Body of pancreas (tissue), 4 donors: Measurements from ENCODE around the gene NFATC2.

Experiments
- POLR2A ChIP-seq, 3 donors: fragments of 450-650 bp; IDR thresholded peaks; one replicate each; pipeline ENCODE4 v1.6.1; 2016; ENCODE audit warnings: antibody characterized with exemption in 3 of 3, mild to moderate bottlenecking in 2 of 3
- TF ChIP-seq, protein P1 (sequence below), 7 experiments: fragments of 450-650 bp in 4 of 7; fragments of 200-600 bp in 3 of 7; sonication (generic) in 3 of 7; IDR thresholded peaks; one replicate each; pipeline ENCODE4 v1.5.1; 2016 to 2019; ENCODE audit warnings: antibody characterized with exemption in 7 of 7

DNA sequence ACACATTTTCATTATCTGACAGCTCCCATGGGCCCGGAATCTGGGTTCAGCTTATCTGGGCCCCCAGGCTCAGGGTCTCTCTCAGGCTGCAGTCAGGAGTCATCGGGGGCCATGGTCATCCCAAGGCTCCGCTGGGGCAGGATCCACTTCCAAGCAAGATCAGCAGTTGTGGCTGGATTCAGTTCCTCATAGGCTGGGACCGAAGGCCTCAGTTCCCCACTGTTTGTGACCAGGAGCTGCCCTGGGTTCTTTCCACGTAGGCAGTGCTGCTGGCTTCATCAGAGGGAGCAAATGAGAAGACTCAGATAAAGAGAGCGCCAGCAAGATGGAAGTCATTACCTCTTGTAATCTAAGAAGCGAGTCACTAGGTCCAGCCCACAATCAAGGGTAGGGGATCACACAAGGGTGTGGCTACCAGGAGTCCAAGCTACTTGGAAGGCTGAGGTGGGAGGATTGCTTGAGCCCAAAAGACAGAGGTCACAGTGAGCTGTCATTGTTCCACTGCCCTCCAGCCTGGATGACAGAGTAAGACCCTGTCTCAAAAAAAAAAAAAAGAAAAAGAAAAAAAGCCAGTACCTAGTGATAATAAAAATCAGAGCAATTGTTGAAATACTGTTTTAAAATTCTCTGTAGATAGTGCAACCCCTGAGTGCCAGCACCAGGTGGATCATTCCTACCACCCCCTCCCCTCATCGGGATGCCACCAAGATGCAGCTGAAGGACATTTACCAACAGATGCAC is 162.7 kb downstream of the NFATC2 start:
- TF ChIP-seq POLR2A (IDR thresholded peaks at IDR 0.05), result no peak
- TF ChIP-seq, protein P1, sequence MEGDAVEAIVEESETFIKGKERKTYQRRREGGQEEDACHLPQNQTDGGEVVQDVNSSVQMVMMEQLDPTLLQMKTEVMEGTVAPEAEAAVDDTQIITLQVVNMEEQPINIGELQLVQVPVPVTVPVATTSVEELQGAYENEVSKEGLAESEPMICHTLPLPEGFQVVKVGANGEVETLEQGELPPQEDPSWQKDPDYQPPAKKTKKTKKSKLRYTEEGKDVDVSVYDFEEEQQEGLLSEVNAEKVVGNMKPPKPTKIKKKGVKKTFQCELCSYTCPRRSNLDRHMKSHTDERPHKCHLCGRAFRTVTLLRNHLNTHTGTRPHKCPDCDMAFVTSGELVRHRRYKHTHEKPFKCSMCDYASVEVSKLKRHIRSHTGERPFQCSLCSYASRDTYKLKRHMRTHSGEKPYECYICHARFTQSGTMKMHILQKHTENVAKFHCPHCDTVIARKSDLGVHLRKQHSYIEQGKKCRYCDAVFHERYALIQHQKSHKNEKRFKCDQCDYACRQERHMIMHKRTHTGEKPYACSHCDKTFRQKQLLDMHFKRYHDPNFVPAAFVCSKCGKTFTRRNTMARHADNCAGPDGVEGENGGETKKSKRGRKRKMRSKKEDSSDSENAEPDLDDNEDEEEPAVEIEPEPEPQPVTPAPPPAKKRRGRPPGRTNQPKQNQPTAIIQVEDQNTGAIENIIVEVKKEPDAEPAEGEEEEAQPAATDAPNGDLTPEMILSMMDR (IDR thresholded peaks at IDR 0.05), result no peak
